Measurements from ENCODE around the gene UNK. TPM values are rescaled to one million over a fixed set of nuclear protein-coding genes. Genes with fewer than 3 reads are reported as not detected.

Gene UNK
- total and polyA plus RNA-seq, 2 experiments from 2014 or later, result 22.3 to 26.7 TPM

DNA sequence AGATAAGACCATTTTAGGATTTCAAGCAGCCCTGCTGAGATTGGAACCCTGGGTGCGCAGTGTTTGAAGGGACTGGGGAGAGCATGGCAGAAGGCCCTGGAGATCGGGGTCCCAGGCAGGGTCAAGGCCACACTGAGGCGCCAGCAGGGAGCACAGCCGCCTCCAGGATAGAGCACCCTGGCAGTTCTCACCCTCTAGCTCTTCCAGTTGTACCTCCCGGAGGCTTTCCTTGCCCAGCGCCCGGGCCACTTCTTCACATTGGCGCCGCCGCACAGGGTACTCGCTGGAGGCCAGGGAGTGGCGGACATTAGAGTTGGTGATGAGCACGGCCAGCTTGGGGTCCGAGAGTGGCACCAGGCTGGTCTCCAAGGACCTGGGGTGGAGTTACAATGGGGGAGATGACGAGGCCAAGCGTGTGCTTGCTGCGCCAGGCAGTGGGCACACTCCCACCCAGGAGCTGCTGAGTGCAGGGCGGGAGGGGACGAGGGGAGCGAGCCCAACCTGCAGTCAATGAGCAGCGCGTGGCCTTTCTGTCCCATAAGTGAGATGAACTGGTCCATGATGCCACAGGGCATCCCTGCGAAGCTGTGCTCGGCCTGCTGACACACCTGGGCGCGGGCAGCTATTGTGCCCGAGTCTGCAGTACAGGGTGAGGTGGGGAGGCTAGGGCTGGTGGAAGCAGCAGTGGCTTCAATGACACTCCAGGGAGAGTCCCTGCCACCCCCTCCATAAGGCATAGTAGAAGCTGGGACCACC, 21.9 kb upstream of the UNK start:
- TF ChIP-seq, protein P1, sequence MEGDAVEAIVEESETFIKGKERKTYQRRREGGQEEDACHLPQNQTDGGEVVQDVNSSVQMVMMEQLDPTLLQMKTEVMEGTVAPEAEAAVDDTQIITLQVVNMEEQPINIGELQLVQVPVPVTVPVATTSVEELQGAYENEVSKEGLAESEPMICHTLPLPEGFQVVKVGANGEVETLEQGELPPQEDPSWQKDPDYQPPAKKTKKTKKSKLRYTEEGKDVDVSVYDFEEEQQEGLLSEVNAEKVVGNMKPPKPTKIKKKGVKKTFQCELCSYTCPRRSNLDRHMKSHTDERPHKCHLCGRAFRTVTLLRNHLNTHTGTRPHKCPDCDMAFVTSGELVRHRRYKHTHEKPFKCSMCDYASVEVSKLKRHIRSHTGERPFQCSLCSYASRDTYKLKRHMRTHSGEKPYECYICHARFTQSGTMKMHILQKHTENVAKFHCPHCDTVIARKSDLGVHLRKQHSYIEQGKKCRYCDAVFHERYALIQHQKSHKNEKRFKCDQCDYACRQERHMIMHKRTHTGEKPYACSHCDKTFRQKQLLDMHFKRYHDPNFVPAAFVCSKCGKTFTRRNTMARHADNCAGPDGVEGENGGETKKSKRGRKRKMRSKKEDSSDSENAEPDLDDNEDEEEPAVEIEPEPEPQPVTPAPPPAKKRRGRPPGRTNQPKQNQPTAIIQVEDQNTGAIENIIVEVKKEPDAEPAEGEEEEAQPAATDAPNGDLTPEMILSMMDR (IDR thresholded peaks at IDR 0.05; ENCODE audit: poor library complexity), result no peak
- TF ChIP-seq EZH2 (IDR thresholded peaks at IDR 0.05; ENCODE audit: borderline replicate concordance), result no peak
- TF ChIP-seq EZH2phosphoT487 (IDR thresholded peaks at IDR 0.05; ENCODE audit: low read depth, severe bottlenecking, unreplicated experiment), result no peak
- DNase-seq (ENCODE audit: low spot score), result no peak
- Histone ChIP-seq H3K9me3 (ENCODE audit: low read depth) (no peaks in the 10 kb centered on the region), H3K4me1 (ENCODE audit: insufficient read depth) (peaks cover 10% of the 10 kb centered on the region), H4K20me1 (ENCODE audit: insufficient read depth, poor library complexity, severe bottlenecking) (no peaks in the 10 kb centered on the region), H3K36me3 (replicated peaks; ENCODE audit: insufficient read depth, low read depth) (no peaks in the 10 kb centered on the region), H3K79me2 (peaks cover 5% of the 10 kb centered on the region), H3K4me3 (no peak overlapping the region), H3K27me3 (no peaks in the 10 kb centered on the region), H2AFZ (no peak overlapping the region), H3K27ac (no peak overlapping the region), H3K4me2 (no peak overlapping the region), H3K9me2 (replicated peaks; ENCODE audit: insufficient read depth) (no peaks in the 10 kb centered on the region)
- over 99% methylated on average over 27 of the region's 27 CpGs for WGBS (ENCODE audit: low lambda C conversion rate, missing lambda C conversion rate)

DNA sequence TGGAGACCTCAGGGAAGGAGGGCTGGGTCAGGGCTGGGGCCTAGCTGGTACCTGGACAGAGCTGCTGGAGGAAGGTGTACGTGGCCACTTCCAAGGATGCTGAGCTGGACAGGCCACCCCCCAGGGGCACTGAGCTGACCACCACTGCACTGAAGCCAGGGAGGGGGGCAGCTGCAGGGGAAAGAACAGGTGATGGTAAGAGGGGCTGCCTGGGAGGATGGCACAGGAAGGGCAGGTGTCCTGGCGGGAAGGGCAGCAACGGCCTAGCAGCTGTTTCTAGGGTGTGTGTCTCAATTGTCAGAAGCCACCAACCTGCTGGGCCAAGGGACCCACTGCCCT, 21.4 kb upstream of the UNK start:
- no peak overlapping the region for H2AFZ ChIP-seq
- no peak for DNase-seq (ENCODE audit: low spot score)
- no peaks in the 10 kb centered on the region for H3K36me3 ChIP-seq (replicated peaks; ENCODE audit: insufficient read depth, low read depth)
- TF ChIP-seq, protein P1 (IDR thresholded peaks at IDR 0.05; ENCODE audit: poor library complexity), result no peak
- TF ChIP-seq EZH2 (IDR thresholded peaks at IDR 0.05; ENCODE audit: borderline replicate concordance) (no peak), EZH2phosphoT487 (IDR thresholded peaks at IDR 0.05; ENCODE audit: low read depth, severe bottlenecking, unreplicated experiment) (no peak)
- H3K4me3 ChIP-seq, result no peak overlapping the region
- no peaks in the 10 kb centered on the region for H3K27me3 ChIP-seq
- H3K9me2 ChIP-seq (replicated peaks; ENCODE audit: insufficient read depth), result no peaks in the 10 kb centered on the region
- no peaks in the 10 kb centered on the region for H3K9me3 ChIP-seq (ENCODE audit: low read depth)
- peaks cover 5% of the 10 kb centered on the region for H3K79me2 ChIP-seq
- H3K4me2 ChIP-seq, result peak overlapping the region; percentile 93
- no peak overlapping the region for H3K27ac ChIP-seq
- H3K4me1 ChIP-seq (ENCODE audit: insufficient read depth), result peaks cover 10% of the 10 kb centered on the region
- 97% methylated on average over 3 of the region's 3 CpGs for WGBS (ENCODE audit: low lambda C conversion rate, missing lambda C conversion rate)
- no peaks in the 10 kb centered on the region for H4K20me1 ChIP-seq (ENCODE audit: insufficient read depth, poor library complexity, severe bottlenecking)

DNA sequence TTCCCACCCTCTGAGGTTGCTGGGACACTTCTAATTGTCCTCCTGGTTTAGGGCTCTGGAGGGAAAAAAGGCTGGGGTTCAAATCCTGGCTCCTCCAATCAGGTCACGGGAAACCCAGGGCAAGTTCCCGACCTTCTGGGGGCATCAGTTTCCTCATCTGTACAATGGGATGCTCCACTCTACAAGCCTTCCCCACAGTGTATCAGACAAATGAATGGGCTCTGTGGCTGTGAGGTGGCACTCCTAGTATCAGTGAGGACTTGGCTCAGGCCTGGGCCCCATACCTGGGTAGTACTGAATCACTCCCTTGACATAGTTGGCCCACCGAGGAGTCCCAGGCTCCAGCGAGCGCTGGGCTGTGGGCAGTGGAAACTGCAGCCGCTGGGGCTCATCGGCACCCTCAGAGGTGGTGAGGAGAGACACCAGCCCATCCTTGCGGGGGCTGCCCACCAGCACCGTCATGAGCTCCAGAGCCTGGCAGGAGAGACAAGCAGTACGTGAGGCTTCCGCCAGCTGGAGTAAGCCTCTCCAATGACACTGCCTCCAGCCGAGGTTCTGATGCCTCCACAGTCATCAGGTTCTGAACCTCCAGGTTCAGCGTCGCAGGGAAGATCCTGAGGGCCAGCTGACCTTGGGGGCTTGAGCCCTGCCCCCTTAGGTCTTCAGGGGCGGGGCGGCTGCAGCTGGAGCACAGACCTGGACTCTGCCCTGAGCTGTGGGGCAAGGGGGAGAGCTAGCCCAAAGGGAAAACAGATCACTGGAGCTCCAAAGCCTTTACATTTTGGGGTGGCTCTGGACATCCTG, 20.8 kb upstream of the UNK start:
- no peak for DNase-seq (ENCODE audit: low spot score)
- Histone ChIP-seq H3K79me2 (peaks cover 5% of the 10 kb centered on the region), H2AFZ (peak overlapping the region; percentile 80), H3K9me3 (ENCODE audit: low read depth) (no peaks in the 10 kb centered on the region), H3K4me2 (peak overlapping the region; percentile 93), H3K4me1 (ENCODE audit: insufficient read depth) (peaks cover 10% of the 10 kb centered on the region), H3K9me2 (replicated peaks; ENCODE audit: insufficient read depth) (no peaks in the 10 kb centered on the region), H3K27ac (peak overlapping the region; percentile 82), H3K27me3 (no peaks in the 10 kb centered on the region), H3K36me3 (replicated peaks; ENCODE audit: insufficient read depth, low read depth) (no peaks in the 10 kb centered on the region), H3K4me3 (peak overlapping the region; percentile 69), H4K20me1 (ENCODE audit: insufficient read depth, poor library complexity, severe bottlenecking) (no peaks in the 10 kb centered on the region)
- 73% methylated on average over 16 of the region's 16 CpGs for WGBS (ENCODE audit: low lambda C conversion rate, missing lambda C conversion rate)
- TF ChIP-seq EZH2 (IDR thresholded peaks at IDR 0.05; ENCODE audit: borderline replicate concordance) (no peak), EZH2phosphoT487 (IDR thresholded peaks at IDR 0.05; ENCODE audit: low read depth, severe bottlenecking, unreplicated experiment) (no peak)
- TF ChIP-seq, protein P1 (IDR thresholded peaks at IDR 0.05; ENCODE audit: poor library complexity), result no peak
